ENCODE results near the gene KLHDC10. TPM values are rescaled to one million over a fixed set of nuclear protein-coding genes. Genes with fewer than 3 reads are reported as not detected.

KLHDC10 gene
- polyA plus RNA-seq, 2 of the 4 experiments (the other 2 are of a cell fraction), result 25.7 to 35.0 TPM

- TF ChIP-seq ZSCAN20 (CRISPR knock-in tag; IDR thresholded peaks at IDR 0.05) (no peak), NFE2L2 (conservative IDR thresholded peaks at IDR 0.05; ENCODE audit: low read length) (no peak), FOSB (CRISPR knock-in tag; IDR thresholded peaks at IDR 0.05) (no peak), HOXB5 (CRISPR knock-in tag; IDR thresholded peaks at IDR 0.05) (no peak), CTCF (IDR thresholded peaks at IDR 0.05) (no peak)
These were observed 69.0 kb downstream of the KLHDC10 start (continued) for GRCh38 chr7:130139193-130139960.

- H3K4me2 ChIP-seq, result no peak overlapping the region
These were observed 70.3 kb downstream of the KLHDC10 start for GRCh38 chr7:130140551-130141160.

GRCh38 chr7:130141161-130141883 is 71.0 kb downstream of the KLHDC10 start:
- Histone ChIP-seq H3K4me2 (no peak overlapping the region), H3K27ac (no peak overlapping the region), H3K4me3 (no peak overlapping the region), H3K9me3 (no peaks in the 10 kb centered on the region), H3K4me1 (peaks cover 13% of the 10 kb centered on the region)
- FAIRE-seq (no peak), DNase-seq (ENCODE audit: low read depth in 1 of 2, low spot score in 1 of 2) (no peak), ATAC-seq (no peak)
- CTCF ChIA-PET, result interaction anchor here (1.5 kb wide), 1 partner anchor 20 kb away, joined by 3 read pairs; no protein-coding TSS in a partner anchor
- 92% methylated on average over 33 of the region's 39 CpGs for whole genome bisulfite sequencing (ENCODE audit: missing lambda C conversion rate)
- POLR2A ChIA-PET, result no interaction called here
- TF ChIP-seq CHD4 (IDR thresholded peaks at IDR 0.05; ENCODE audit: borderline replicate concordance) (no peak), JUN (IDR thresholded peaks at IDR 0.05) (no peak), BHLHE40 (IDR thresholded peaks at IDR 0.05; ENCODE audit: low read depth, low read length) (no peak), ZNF302 (CRISPR knock-in tag; IDR thresholded peaks at IDR 0.05) (no peak), RNF2 (IDR thresholded peaks at IDR 0.05; ENCODE audit: borderline replicate concordance, low read depth) (no peak), POLR2AphosphoS2 (conservative IDR thresholded peaks at IDR 0.05; ENCODE audit: low read length) (no peak), NR3C1 (IDR thresholded peaks at IDR 0.05) (no peak), ESRRA (IDR thresholded peaks at IDR 0.05; ENCODE audit: borderline replicate concordance, low read length) (no peak), SMC3 (IDR thresholded peaks at IDR 0.05) (no peak), HEYL (CRISPR knock-in tag; IDR thresholded peaks at IDR 0.05) (no peak), RFX5 (IDR thresholded peaks at IDR 0.05) (no peak), TFCP2L1 (CRISPR knock-in tag; IDR thresholded peaks at IDR 0.05) (no peak)

More at GRCh38 chr7:130140551-130141160, 70.3 kb downstream of the KLHDC10 start:
- TF ChIP-seq MAZ (IDR thresholded peaks at IDR 0.05; ENCODE audit: borderline replicate concordance, low read depth, low read length), result no peak
- no peak for TF ChIP-seq CBX8 (IDR thresholded peaks at IDR 0.05)
- no peak for TF ChIP-seq JUN (IDR thresholded peaks at IDR 0.05)
- TF ChIP-seq BHLHE40 (IDR thresholded peaks at IDR 0.05; ENCODE audit: low read depth, low read length), result no peak
- 97% methylated on average over 35 of the region's 47 CpGs for WGBS (ENCODE audit: missing lambda C conversion rate)
- DNase-seq (ENCODE audit: low read depth in 1 of 2, low spot score in 1 of 2) (no peak), FAIRE-seq (no peak), ATAC-seq (no peak)
- ChIA-PET POLR2A (no interaction called here), CTCF (no interaction called here)
- Histone ChIP-seq H3K27ac (no peak overlapping the region), H3K4me3 (no peak overlapping the region), H3K9me3 (no peaks in the 10 kb centered on the region), H3K4me1 (peaks cover 14% of the 10 kb centered on the region)

Measured in A549 (cell line).